Large intestine (tissue), 12 donors: ENCODE measurements around the gene CSNK1E. TPM values are rescaled to one million over a fixed set of nuclear protein-coding genes. Genes with fewer than 3 reads are reported as not detected.
A peak's percentile ranks its signal among the peaks of the same experiment; 100 is the strongest.
"Not testable (repeated sequence)": the region's sequence is repeated elsewhere in the genome, so short reads cannot be mapped to it uniquely, and the experiment has no call there.

Source experiments
- DNase-seq, 2 donors: peaks; one replicate each; pipeline versions ENCODE4 v3.0.0 to v3.0.0-alpha.2; 2013
- H3K27ac ChIP-seq: one replicate; pipeline ENCODE4 v1.5.1; 2013; ENCODE audit warnings: low read length
- H3K27me3 ChIP-seq: 2 replicates; pipeline ENCODE4 v1.6.1; 2013; ENCODE audit warnings: low read length; ENCODE audit not compliant: control insufficient read depth, insufficient read depth
- H3K36me3 ChIP-seq: 2 replicates; pipeline ENCODE4 v1.6.1; 2013; ENCODE audit warnings: low read length; ENCODE audit not compliant: control insufficient read depth, insufficient read depth
- H3K4me1 ChIP-seq: one replicate; pipeline ENCODE4 v1.6.1; 2013; ENCODE audit warnings: low read length; ENCODE audit not compliant: control insufficient read depth, insufficient read depth
- H3K4me3 ChIP-seq: one replicate; pipeline ENCODE4 v1.5.1; 2013; ENCODE audit warnings: low read length
- H3K9me3 ChIP-seq: one replicate; pipeline ENCODE4 v1.6.1; 2013; ENCODE audit warnings: mild to moderate bottlenecking, low read depth, low read length, moderate library complexity; ENCODE audit not compliant: control insufficient read depth
- WGBS: methylation state at CpG from one replicate; pipeline ENCODE4 v1.1.5; 2013; ENCODE audit warnings: low lambda C conversion rate; ENCODE audit not compliant: insufficient coverage; 5-methylcytosine and 5-hydroxymethylcytosine counted together
- long read RNA-seq, 11 donors: transcript quantifications; one replicate each; lab custom pipeline, GENCODE V29; 2026
- polyA plus RNA-seq: library from polyadenylated mRNA; unstranded; fragments of 120-200 nt; gene quantifications from one replicate; pipeline ENCODE4 v1.2.1, GENCODE V29; 2013

The CSNK1E gene
- 125 TPM for polyA plus RNA-seq
- long read RNA-seq, donor 1, transcript CSNK1E-203 (11 exons, 2,791 nt), result major isoform, 6 of 8 reads
- long read RNA-seq, donor 1, partial matches to known transcripts, result 0 of 8 reads
- long read RNA-seq, donor 1, other reads (novel, unspliced or antisense), result 0 of 8 reads
- long read RNA-seq, donor 2, transcript CSNK1E-203 (11 exons, 2,791 nt), result major isoform, 15 of 33 reads
- long read RNA-seq, donor 2, partial matches to known transcripts, result 5 of 33 reads
- long read RNA-seq, donor 2, other reads (novel, unspliced or antisense), result 6 of 33 reads
- long read RNA-seq, donor 3, transcript CSNK1E-203 (11 exons, 2,791 nt), result major isoform, 12 of 19 reads
- long read RNA-seq, donor 3, partial matches to known transcripts, result 0 of 19 reads
- long read RNA-seq, donor 3, other reads (novel, unspliced or antisense), result 0 of 19 reads
- long read RNA-seq, donor 4, result 0 reads
- long read RNA-seq, donor 5, transcript CSNK1E-203 (11 exons, 2,791 nt), result major isoform, 10 of 13 reads
- long read RNA-seq, donor 5, partial matches to known transcripts, result 0 of 13 reads
- long read RNA-seq, donor 5, other reads (novel, unspliced or antisense), result 0 of 13 reads
- long read RNA-seq, donor 6, transcript CSNK1E-203 (11 exons, 2,791 nt), result major isoform, 15 of 28 reads
- long read RNA-seq, donor 6, transcript CSNK1E-204 (10 exons, 1,580 nt), result minor isoform, 6 of 28 reads
- long read RNA-seq, donor 6, partial matches to known transcripts, result 6 of 28 reads
- long read RNA-seq, donor 6, other reads (novel, unspliced or antisense), result 0 of 28 reads
- long read RNA-seq, donor 7, transcript CSNK1E-203 (11 exons, 2,791 nt), result major isoform, 6 of 11 reads
- long read RNA-seq, donor 7, partial matches to known transcripts, result 0 of 11 reads
- long read RNA-seq, donor 7, other reads (novel, unspliced or antisense), result 0 of 11 reads
- long read RNA-seq, donor 8, transcript CSNK1E-203 (11 exons, 2,791 nt), result major isoform, 9 of 29 reads
- long read RNA-seq, donor 8, partial matches to known transcripts, result 14 of 29 reads
- long read RNA-seq, donor 8, other reads (novel, unspliced or antisense), result 0 of 29 reads
- long read RNA-seq, donor 9, partial matches to known transcripts, result 7 of 14 reads
- long read RNA-seq, donor 9, other reads (novel, unspliced or antisense), result 0 of 14 reads
- long read RNA-seq, donor 10, transcript CSNK1E-203 (11 exons, 2,791 nt), result major isoform, 10 of 20 reads
- long read RNA-seq, donor 10, transcript CSNK1E-204 (10 exons, 1,580 nt), result minor isoform, 5 of 20 reads
- long read RNA-seq, donor 10, partial matches to known transcripts, result 0 of 20 reads
- long read RNA-seq, donor 10, other reads (novel, unspliced or antisense), result 0 of 20 reads
- long read RNA-seq, donor 11, transcript CSNK1E-203 (11 exons, 2,791 nt), result major isoform, 11 of 18 reads
- long read RNA-seq, donor 11, partial matches to known transcripts, result 0 of 18 reads
- long read RNA-seq, donor 11, other reads (novel, unspliced or antisense), result 0 of 18 reads

DNA sequence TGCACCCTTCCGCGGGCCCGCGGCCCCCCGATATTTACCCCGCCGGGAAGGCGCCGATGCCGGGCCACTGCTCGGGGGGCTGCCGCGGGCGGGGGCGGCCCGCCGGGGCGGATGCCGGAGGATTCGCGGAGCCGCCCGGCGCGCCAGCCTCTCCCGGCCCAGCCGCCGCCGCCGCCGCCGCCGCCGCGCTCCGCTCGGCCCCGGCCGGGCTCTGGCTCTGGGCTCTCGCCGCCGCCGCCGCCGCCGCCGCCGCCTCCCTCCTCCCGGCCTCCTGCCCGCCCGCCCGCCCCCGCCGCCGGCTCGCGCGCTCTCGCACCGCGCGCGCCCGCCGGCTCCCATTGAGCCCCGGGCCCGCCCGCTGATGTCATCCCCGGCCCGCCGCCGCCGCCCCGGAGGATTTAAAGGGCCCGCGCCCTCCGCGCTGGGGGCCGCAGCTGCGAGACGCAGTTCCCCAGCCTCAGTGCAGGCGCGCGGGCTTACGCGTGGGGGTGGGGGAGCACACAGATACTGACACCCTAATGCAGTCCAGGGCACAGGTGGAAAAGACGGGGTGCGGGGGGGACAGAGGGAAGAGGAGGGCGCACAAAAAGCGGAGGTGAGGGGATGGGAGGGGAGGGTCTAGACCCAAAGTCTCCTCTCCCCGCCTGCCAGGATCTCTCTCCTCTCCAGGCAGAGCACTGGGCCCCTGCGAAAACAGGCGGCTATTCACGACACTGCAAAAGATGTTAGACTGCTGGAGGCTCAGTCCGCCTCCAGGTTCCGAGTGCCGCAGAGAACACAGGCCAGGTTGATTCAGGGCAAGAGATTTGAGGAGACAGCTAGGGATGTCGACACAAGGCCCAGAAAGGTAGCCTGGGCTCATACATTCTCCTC lies at the start of gene CSNK1E:
CSNK1E (minus strand) TSS at position 312 of the 873 bp plus-strand sequence. CDS start 3,276 bp downstream, outside the sequence.
- H3K4me3 ChIP-seq, result peak within 1 kb of the TSS; percentile 71
- H3K4me1 ChIP-seq, result peaks cover 26% of the 10 kb centered on the region
- H3K36me3 ChIP-seq, result peaks cover 16% of the 10 kb centered on the region
- peak; percentile 54 to 85 for DNase-seq
- peak within 1 kb of the TSS; percentile 95 for H3K27ac ChIP-seq
- no peaks in the 10 kb centered on the region for H3K9me3 ChIP-seq
- H3K27me3 ChIP-seq, result no peaks in the 10 kb centered on the region
- WGBS, result no CpG with 5 or more reads among the region's 98 CpGs

GRCh38 chr22:38365829-38366228 lies 48.6 kb upstream of the CSNK1E start:
- not testable (repeated sequence) for H3K9me3 ChIP-seq, H3K4me3 ChIP-seq, DNase-seq, H3K36me3 ChIP-seq, H3K27ac ChIP-seq, H3K4me1 ChIP-seq, H3K27me3 ChIP-seq
- no CpG with 5 or more reads among the region's 3 CpGs for WGBS

- H3K9me3 ChIP-seq, H3K4me3 ChIP-seq, H3K27me3 ChIP-seq, H3K4me1 ChIP-seq, H3K27ac ChIP-seq, DNase-seq, H3K36me3 ChIP-seq: not testable (repeated sequence)
- WGBS, result no CpG with 5 or more reads among the region's 3 CpGs
Measured at GRCh38 chr22:38365174-38365573, 47.9 kb upstream of the CSNK1E start.

DNA sequence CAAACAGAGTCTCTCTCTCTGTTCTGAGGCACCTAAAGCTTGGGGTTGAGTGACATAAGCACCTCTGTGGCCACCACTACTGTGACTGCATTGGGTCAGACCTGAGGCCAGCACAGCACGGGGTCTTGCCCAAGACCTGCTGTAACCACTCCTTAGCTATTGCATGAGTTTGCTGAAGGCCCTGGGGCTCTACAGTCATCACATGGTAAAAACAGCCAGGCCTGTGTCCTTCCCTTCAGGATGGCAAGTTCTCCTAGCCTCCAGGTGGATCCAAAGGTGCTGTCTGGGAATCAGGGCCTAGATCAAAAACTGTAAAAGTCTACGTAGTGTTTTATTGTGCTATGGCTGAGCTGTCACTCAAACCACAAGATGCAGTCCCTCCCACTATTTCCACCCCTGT lies 43.3 kb upstream of the CSNK1E start:
- H3K36me3 ChIP-seq, H3K27me3 ChIP-seq, H3K4me1 ChIP-seq, H3K9me3 ChIP-seq, H3K27ac ChIP-seq, H3K4me3 ChIP-seq, DNase-seq: not testable (repeated sequence)
- no CpG with 5 or more reads among the region's 2 CpGs for WGBS

GRCh38 chr22:38359817-38360216 lies 42.6 kb upstream of the CSNK1E start:
- H3K27ac ChIP-seq, DNase-seq, H3K36me3 ChIP-seq, H3K27me3 ChIP-seq, H3K9me3 ChIP-seq, H3K4me1 ChIP-seq, H3K4me3 ChIP-seq: not testable (repeated sequence)
- WGBS, result no CpG with 5 or more reads among the region's 1 CpG

DNA sequence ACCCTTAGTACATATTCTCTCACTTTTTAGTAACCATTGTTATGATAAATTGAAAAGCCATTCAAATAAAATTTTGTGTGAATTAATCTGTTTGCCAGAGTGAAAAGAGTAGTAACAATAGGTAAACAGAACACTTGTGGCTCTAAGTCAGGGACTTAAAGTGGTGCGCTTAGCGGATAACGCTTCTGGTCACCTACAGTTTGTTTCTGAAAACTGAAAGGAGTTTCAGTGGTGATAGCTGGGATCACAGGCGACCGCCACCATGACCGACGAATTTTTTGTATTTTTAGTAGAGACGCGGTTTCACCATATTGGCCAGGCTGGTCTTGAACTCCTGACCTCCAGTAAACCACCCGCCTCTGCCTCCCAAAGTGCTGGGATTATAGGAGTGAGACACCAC lies 40.7 kb upstream of the CSNK1E start:
- H3K4me1 ChIP-seq, H3K36me3 ChIP-seq, H3K27ac ChIP-seq, H3K27me3 ChIP-seq, DNase-seq, H3K9me3 ChIP-seq, H3K4me3 ChIP-seq: not testable (repeated sequence)
- 100% methylated on average over 3 of the region's 10 CpGs for WGBS

DNA sequence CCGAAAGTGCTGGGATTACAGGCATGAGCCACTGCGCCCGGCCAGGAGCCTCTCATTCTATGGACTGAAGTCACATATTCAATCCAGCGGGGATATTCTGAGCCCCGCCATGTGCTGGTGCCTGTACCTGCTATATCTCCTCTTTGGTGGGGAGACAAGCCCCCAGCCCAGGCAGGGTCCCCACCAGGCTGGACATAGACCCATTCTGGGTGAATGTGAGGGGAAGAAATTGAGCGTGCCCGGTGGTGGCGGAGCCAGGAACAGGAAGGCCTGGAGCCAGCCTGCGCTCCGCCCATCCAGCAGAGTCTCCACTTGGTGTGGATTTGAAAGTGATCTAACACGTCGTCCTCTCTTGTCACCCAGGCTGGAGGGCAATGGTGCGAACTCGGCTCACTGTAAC lies 38.0 kb upstream of the CSNK1E start:
- peaks cover 2% of the 10 kb centered on the region for H3K36me3 ChIP-seq
- no peaks in the 10 kb centered on the region for H3K4me1 ChIP-seq

DNA sequence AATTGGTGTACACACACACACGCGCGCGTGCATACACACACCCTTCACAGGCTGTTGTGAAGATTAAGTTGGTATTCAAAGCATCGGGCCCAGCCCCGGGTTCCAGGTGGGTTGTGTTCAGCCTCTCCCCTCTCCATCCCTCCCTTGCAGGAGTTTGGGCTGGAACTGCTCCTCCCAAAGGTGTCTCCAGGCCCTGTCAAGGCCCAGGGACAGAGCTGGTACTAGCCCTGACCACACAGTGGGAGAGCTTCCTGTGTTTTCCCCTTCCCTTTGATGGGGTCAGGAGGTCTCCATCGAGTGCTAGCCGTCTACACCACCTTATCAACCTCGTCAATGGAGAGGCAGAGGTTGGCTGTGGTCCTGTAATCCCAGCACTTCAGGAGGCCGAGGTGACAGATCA lies 36.5 kb upstream of the CSNK1E start:
- no peaks in the 10 kb centered on the region for H3K27me3 ChIP-seq
- H3K27ac ChIP-seq, result no peak overlapping the region
- no peaks in the 10 kb centered on the region for H3K9me3 ChIP-seq
- peaks cover 2% of the 10 kb centered on the region for H3K36me3 ChIP-seq
- no peak for DNase-seq
- no peaks in the 10 kb centered on the region for H3K4me1 ChIP-seq
- H3K4me3 ChIP-seq, result no peak overlapping the region
- WGBS, result no CpG with 5 or more reads among the region's 10 CpGs

More for the DNA sequence above, 38.0 kb upstream of the CSNK1E start:
- no peak for DNase-seq
- H3K9me3 ChIP-seq, result no peaks in the 10 kb centered on the region
- H3K27ac ChIP-seq, result no peak overlapping the region
- no CpG with 5 or more reads among the region's 14 CpGs for WGBS
- no peak overlapping the region for H3K4me3 ChIP-seq
- no peaks in the 10 kb centered on the region for H3K27me3 ChIP-seq

GRCh38 chr22:38353142-38353629 lies 36.0 kb upstream of the CSNK1E start:
- Histone ChIP-seq H3K27ac (no peak overlapping the region), H3K27me3 (no peaks in the 10 kb centered on the region), H3K9me3 (no peaks in the 10 kb centered on the region), H3K4me1 (peaks cover 2% of the 10 kb centered on the region), H3K4me3 (no peak overlapping the region), H3K36me3 (peaks cover 2% of the 10 kb centered on the region)
- WGBS, result 33% methylated on average over 1 of the region's 33 CpGs
- peak; percentile 49 to 56 for DNase-seq
